ENCODE data around the gene DNAJC6. TPM values are rescaled to one million over a fixed set of nuclear protein-coding genes. Genes with fewer than 3 reads are reported as not detected.
"Not testable (repeated sequence)": the region's sequence is repeated elsewhere in the genome, so short reads cannot be mapped to it uniquely, and the experiment has no call there.

Gene DNAJC6
- total RNA-seq, 1 experiment from 2014 or later, result 5.3 TPM

GRCh38 chr1:65429806-65430205 lies 120.5 kb downstream of the DNAJC6 start:
- DNase-seq (ENCODE audit: low read depth), result peak; percentile 94

GRCh38 chr1:65431111-65431705 lies 121.9 kb downstream of the DNAJC6 start:
- DNase-seq (ENCODE audit: low read depth), result peak; percentile 54

GRCh38 chr1:65432918-65433317 lies 123.6 kb downstream of the DNAJC6 start:
- DNase-seq (ENCODE audit: low read depth), result no peak

GRCh38 chr1:65434255-65434654 lies 124.9 kb downstream of the DNAJC6 start:
- DNase-seq (ENCODE audit: low read depth), result no peak

- DNase-seq (ENCODE audit: low read depth), result no peak
Measured at GRCh38 chr1:65434760-65435159, 125.4 kb downstream of the DNAJC6 start.

GRCh38 chr1:65435987-65436386 lies 126.6 kb downstream of the DNAJC6 start:
- DNase-seq (ENCODE audit: low read depth), result no peak

GRCh38 chr1:65437616-65438015 lies 128.3 kb downstream of the DNAJC6 start:
- DNase-seq (ENCODE audit: low read depth), result no peak

GRCh38 chr1:65440322-65440900 lies 131.1 kb downstream of the DNAJC6 start:
- DNase-seq (ENCODE audit: low read depth), result no peak

- no peak for DNase-seq (ENCODE audit: low read depth)
Measured at GRCh38 chr1:65440915-65441314, 131.6 kb downstream of the DNAJC6 start.

- DNase-seq (ENCODE audit: low read depth), result no peak
Measured at GRCh38 chr1:65441464-65441863, 132.1 kb downstream of the DNAJC6 start.

GRCh38 chr1:65442442-65442841 lies 133.1 kb downstream of the DNAJC6 start:
- DNase-seq (ENCODE audit: low read depth), result no peak

- no peak for DNase-seq (ENCODE audit: low read depth)
Measured at GRCh38 chr1:65443647-65444046, 134.3 kb downstream of the DNAJC6 start.

GRCh38 chr1:65444128-65444640 lies 134.8 kb downstream of the DNAJC6 start:
- no peak for DNase-seq (ENCODE audit: low read depth)

GRCh38 chr1:65445837-65446236 lies 136.5 kb downstream of the DNAJC6 start:
- no peak for DNase-seq (ENCODE audit: low read depth)

GRCh38 chr1:65449214-65449823 lies 140.0 kb downstream of the DNAJC6 start:
- no peak for DNase-seq (ENCODE audit: low read depth)

GRCh38 chr1:65455678-65456077 lies 146.3 kb downstream of the DNAJC6 start:
- DNase-seq (ENCODE audit: low read depth), result not testable (repeated sequence)

- DNase-seq (ENCODE audit: low read depth), result no peak
Measured at GRCh38 chr1:65456481-65456880, 147.1 kb downstream of the DNAJC6 start.

GRCh38 chr1:65457868-65458267 lies 148.5 kb downstream of the DNAJC6 start:
- DNase-seq (ENCODE audit: low read depth), result no peak

GRCh38 chr1:65458730-65459396 lies 149.5 kb downstream of the DNAJC6 start:
- DNase-seq (ENCODE audit: low read depth), result peak; percentile 48

GRCh38 chr1:65459397-65459768 lies 150.0 kb downstream of the DNAJC6 start:
- peak; percentile 59 for DNase-seq (ENCODE audit: low read depth)

Measured in M059J (cell line).